CD4-positive, alpha-beta T cell treated with Interleukin-12 subunit alpha and Interleukin-12 subunit beta, for 1 hour (primary cell): ENCODE results near the gene PLD1.

Experiments used
- DNase-seq: peaks from one replicate; pipeline ENCODE4 v3.0.0-alpha.2; 2020

Gene PLD1

GRCh38 chr3:171744158-171744741, 66.0 kb downstream of the PLD1 start:
- DNase-seq: no peak

GRCh38 chr3:171743327-171744157, 66.7 kb downstream of the PLD1 start:
- no peak for DNase-seq

GRCh38 chr3:171741377-171741776, 68.9 kb downstream of the PLD1 start:
- DNase-seq: no peak

DNA sequence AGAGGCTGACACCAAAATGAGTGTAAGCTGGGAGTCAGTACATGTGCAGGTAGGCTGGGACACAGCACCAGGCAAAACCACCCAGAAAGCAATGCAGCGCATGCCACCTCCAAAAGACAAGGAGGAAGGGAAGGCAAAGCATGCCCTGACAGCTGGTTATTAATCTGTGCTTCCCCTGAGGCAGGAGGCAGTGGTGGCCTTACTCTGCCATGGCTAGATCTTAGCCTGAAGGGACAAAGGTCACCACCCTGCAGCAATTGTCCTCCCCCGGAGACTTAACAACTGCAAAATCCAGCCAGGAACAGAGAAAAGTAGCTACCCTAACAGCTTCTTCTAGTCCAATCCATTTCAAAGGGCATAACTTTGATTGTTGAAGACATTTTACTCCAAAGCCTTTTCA, 73.7 kb downstream of the PLD1 start:
- no peak for DNase-seq

- DNase-seq: no peak
Measured at GRCh38 chr3:171733561-171733960, 76.7 kb downstream of the PLD1 start.

- DNase-seq: no peak
Measured at GRCh38 chr3:171732756-171733155, 77.5 kb downstream of the PLD1 start.

DNA sequence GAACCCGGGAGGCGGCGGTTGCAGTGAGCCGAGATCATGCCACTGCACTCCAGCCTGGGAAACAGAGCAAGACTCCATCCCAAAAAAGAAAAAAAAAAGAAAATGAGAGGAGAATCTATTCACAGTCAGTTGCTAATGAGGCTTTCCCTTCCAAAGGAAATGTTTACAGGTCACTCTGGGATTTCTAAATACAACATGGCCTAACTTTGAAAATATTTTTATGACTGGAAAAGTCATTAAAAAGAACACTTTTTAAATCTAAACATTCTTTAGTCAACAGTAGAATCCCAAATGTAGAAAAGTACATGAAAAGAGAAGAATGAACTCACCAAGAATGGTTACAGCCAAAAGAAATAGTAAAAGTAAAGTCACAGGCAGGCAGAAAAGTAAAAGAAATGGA, 78.6 kb downstream of the PLD1 start:
- no peak for DNase-seq

GRCh38 chr3:171729452-171730334, 80.6 kb downstream of the PLD1 start:
- no peak for DNase-seq

DNA sequence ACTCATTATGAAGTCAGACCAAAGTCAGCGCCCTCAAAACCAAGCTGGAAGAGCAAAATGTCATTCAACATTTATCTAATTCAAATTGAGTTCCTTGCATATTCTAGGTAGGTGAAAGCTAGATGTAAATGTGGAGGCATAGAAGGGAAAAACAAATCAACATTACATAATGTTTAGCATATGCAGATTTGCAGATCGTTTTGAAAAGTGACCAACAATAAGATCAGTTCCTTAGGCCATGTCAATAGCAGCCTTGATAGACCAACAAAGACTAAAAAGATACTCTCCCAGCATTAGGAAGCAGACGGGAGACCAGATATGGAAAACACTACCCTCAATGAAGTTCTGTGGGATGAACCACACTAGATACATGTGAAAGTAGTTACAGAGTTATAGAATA, 83.0 kb downstream of the PLD1 start:
- no peak for DNase-seq

GRCh38 chr3:171718493-171719185, 91.6 kb downstream of the PLD1 start:
- no peak for DNase-seq

DNA sequence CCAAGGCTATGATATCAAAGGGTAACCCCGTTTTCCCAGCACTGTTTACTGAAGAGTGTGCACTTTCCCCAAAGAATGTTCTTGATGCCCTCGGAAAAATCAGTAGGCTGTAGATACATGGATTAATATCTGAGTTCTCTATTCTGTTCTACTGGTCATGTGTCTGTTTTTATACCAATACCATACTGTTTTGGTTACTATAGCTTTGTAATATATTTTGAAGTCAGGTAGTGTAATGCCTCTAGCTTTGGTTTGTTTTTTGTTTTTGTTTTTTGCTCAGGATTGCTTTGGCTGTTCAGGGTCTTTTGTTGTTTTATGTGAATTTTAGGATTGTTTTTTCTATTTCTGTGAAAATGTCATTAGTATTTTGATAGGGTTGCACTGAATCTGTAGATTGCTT, 95.1 kb downstream of the PLD1 start:
- no peak for DNase-seq

GRCh38 chr3:171712171-171712938, 97.9 kb downstream of the PLD1 start:
- DNase-seq: no peak

DNA sequence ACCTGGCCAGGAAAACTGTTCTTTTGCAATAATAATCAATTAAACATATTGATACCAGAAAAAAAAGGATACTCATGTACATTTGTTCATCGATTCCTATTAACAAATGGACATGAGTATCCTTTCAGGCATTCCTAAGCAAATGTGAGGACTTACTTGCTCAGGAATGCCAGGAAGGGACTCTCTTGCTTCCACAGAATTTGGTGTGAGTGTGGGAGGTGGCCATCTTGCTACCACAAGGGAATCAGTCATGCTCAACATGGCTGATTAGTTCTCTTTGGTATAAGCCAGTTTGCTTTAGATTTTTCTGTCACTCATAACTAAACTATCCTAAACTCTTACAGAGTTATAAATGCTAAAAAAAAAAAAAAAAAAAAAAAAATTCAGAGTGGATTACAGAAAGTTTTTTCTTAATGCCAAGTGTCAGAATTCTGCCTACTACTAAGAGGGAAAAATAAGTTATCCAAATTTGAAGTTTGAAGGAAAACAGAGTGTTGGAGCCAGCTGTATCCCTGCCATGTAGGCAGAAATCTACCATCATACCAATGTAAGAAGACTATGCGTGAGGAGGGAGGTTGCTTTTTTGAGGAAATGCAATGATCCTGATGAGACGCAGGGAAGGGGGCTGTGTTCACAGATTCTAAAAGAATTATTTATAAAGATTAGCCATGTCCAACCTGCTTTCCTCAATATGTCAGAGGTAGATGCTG, 98.7 kb downstream of the PLD1 start:
- DNase-seq: no peak

DNA sequence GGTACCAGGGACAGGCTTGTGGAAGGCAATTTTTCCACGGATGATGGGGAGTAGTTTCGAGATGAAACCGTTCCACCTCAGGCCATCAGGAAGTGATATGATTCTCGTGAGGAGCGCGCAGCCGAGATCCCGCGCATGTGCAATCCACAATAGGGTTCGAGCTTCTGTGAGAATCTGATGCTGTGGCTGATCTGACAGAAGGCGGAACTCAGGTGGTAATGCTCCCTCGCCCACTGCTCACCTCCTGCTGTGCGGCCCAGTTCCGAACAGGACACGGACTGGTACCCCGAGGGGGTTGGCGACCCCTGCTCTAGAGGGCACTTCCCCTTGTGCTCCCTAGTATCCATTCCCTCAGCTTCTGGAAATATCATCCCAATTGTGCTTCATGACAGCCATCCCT, 99.9 kb downstream of the PLD1 start:
- no peak for DNase-seq

DNA sequence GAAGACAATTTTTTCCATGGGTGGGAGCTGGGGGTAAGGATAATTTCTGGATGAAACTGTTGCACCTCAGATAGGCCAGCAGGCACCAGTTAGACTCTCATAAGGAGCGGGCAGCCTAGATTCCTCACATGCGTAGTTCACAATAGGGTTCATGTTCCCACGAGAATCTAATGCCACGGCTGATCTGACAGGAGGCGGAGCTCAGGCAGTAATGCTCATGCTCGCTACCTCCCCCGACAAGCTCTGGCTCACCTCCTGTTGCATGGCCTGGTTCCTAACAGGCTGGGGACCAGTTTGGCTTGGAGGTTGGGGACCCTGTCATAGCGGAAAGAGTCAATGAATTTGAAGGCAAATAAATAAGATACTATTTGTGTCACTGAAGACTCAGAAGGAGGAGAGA, 105.5 kb downstream of the PLD1 start:
- no peak for DNase-seq

DNA sequence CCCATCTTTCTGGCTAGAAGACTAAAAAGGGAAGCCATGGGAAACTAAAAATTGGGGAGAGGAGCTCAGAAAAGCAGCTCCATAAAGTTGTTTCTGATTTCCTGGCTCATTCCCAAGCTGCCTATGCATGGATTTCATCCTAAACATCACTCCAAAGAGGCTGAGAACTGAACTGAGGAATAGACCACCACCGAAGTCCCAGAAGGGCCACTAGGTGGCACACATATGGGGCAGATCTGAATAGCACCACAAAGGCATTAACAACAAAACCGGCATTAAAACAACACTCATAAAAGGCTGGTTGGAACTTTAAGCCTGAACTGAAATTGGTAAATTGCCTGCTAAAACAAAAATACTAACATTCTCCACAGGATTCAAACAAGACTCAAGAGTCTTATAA, 106.3 kb downstream of the PLD1 start:
- DNase-seq: peak; percentile 17

DNA sequence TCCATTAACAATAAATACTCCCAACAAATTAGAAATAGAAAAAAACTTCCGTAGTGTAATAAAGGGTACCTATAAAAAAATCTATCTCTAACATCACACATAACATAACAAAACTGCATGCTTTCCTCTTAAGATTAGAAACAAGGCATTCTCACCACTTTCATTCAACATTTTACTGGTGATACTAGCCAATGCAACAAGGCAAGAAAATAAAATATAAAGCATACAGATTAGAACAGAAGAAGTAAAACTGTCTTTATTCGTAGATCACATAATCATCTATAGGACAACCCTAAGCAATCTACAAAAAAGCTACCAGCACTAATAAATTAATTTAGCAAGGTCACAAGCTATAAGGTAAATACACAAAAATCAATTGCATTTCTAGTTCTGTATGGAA, 107.1 kb downstream of the PLD1 start:
- no peak for DNase-seq

DNA sequence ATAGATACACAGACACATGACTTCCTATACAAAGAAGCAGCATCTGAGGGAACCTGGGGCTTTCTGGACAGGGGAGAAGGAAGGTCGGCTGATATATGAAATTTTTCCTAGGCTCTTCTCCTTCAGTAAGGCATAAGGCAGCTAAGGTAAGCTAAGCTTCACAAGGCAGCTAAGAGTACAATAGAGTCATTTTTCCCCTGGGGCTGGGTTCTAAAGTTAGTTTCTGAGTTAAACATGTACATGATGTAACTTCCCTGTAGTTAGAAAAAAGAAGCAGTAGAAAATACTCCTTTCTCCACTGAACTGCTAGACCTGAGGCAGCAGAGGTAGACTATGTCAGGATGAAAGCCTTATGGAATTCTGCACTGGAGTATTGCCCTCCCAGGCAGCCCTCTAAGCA, 109.6 kb downstream of the PLD1 start:
- no peak for DNase-seq

DNA sequence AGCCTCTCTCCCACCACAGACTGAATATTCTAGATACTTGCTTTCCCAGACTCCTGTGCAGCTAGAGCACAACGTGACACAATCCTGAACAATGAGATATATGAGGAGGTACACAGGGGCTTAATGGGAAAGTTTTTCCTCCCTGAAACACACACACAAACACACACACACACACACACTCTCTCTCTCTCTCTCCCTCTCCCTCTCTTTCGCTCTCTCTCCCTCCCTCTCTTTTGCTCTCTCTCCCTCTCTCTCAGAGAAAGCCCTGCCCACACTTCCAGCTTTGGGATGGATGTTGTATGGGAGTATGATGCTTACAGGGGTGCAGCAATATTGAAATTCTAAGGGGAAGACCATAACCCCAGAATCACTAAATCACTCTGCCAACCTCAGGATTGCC, 110.1 kb downstream of the PLD1 start:
- DNase-seq: no peak

DNA sequence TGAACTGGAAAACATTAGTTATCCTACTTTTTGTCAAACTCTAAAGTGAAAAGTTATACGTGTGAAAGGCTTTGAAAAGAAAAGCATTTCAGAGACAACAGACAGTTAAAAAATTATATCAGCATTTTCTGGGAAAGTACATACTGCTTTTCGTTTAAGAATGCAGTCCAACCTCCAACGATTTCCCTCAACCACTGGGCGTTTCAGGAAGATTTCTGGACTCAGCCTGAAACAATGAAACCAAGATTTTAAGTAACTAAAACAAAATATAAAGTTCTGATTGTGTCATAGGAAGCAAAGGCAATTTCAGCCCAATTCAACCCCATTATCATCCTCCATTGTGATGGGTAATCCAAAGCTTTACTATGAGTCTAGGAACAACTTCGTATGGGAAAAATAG, 110.7 kb downstream of the PLD1 start:
- DNase-seq: no peak

- no peak for DNase-seq
Measured at GRCh38 chr3:171696805-171697204, 113.5 kb downstream of the PLD1 start.

DNA sequence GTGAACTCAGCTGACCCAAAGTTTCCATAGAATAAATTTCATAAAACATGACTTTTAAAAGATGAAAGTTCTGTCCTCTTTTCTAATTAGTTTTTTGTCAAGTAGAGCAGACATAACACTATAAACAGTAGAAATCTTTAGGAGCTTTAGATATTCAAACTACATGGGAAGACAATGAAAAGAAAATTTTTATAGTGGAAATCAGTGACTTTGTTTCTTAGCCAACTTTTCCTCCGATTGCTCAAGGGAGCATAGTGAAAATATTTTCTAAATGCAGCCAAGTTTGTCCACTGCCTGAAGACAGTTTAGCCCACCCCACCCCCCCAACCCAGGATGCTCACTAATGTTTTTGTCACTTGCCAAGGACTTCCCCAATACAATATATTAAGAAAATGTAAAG, 114.9 kb downstream of the PLD1 start:
- DNase-seq: no peak
